Measurements from ENCODE around the gene OGT. TPM values are rescaled to one million over a fixed set of nuclear protein-coding genes. Genes with fewer than 3 reads are reported as not detected.

OGT gene
- 100 to 1,000 TPM; 442 to 453 TPM for total RNA-seq

DNA sequence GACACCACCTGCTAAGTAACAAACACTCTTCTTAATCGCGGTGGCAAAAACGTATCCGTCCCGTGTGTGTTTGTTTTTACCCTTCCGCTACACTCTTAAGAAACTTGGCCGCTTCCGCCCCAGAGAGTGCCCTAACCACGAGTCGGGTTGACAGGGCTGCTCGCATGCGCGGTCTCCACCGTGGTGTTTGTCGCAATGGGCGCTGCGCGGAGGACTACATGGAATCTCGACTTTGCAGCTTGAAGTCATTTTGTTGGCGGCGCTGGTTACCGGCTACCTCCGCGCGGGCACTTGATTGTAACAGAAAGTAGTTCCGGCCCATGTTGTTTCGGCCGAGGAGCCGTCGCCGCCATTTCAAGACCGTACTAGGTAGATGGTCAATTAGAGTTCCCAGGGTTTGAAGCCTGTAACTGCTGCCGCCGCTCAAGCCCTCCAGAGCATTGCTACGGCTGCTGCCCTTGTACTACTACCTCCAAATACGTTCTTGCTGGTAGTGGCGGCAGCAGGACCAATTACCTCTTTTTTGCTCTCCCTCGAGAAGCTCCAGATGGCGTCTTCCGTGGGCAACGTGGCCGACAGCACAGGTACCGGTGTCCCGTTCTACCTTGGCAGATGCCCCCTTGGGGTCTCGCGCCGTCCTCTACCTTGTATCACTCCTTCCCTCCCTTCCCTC lies at the start of gene OGT:
OGT (plus strand) TSS at position 352 of the 673 bp plus-strand sequence; CDS start at position 548, 196 bp downstream.

GRCh38 chrX:71578253-71579135 lies 45.6 kb downstream of the OGT start, which contains the start of gene GCNA:
TSS of gene GCNA (plus strand) at chrX:71578437. CDS start at chrX:71580822, 2,385 bp downstream.

DNA sequence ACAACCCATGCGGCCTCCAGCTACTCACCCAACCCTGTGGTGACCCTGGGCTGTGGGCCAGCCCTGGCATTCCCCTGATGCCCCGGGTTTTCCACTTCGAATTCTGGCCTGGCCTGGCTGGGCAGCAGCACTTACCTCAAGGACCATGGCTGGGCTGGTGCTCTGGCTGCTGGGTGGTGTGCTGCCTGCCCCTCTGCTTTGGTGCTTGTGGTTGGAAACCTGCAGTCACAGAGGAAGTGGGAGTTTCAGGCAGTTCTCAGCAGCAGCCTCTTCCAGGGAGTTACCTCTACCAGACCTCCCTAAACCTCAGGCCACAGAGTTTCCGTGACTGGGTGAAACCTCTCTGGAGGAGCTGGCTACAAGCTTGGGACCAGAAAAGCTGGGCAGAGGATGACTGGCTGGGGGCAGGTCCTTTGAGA lies 85.4 kb downstream of the OGT start, which contains the start of gene CXCR3:
CXCR3 (minus strand) TSS at position 209 of the 419 bp plus-strand sequence; CDS start at position 147, 62 bp downstream.

Other genes starting within 250 kb of the OGT start
- gene NONO, start 249.5 kb upstream of the OGT start, total RNA-seq: 100 to 1,000 TPM; 412 to 423 TPM
- gene ITGB1BP2, start 231.4 kb upstream of the OGT start, total RNA-seq: 1 to 10 TPM; 3.9 to 4.5 TPM
- 10 to 100 TPM; 43.6 to 47.5 TPM for gene TAF1, start 166.7 kb upstream of the OGT start, total RNA-seq
- 1 to 10 TPM; 5.8 to 7.6 TPM for gene GCNA, start 45.3 kb downstream of the OGT start, total RNA-seq
- 10 to 100 TPM; 30.7 to 32.0 TPM for gene CXCR3, start 85.4 kb downstream of the OGT start, total RNA-seq
- gene CXorf49, start 185.2 kb downstream of the OGT start, total RNA-seq: not detected
- gene CXorf49B, start 230.2 kb downstream of the OGT start, total RNA-seq: not detected

All from activated naive CD4-positive, alpha-beta T cell treated with anti-CD3 and anti-CD28 coated beads, Interleukin-2, amount 10 ng/mL, durations not matched to agents 5 hours and 36 hours (primary cell).